H1 (cell line): Measurements from ENCODE around the gene LLGL1. TPM values are rescaled to one million over a fixed set of nuclear protein-coding genes. Genes with fewer than 3 reads are reported as not detected.
A peak's percentile ranks its signal among the peaks of the same experiment; 100 is the strongest.

Source experiments
- BRCA1 ChIP-seq: IDR thresholded peaks from 2 replicates; pipeline ENCODE4 v1.6.1; 2012; ENCODE audit warnings: low read depth, low read length, improper control_type of control experiment
- CEBPB ChIP-seq: IDR thresholded peaks from 2 replicates; pipeline ENCODE4 v1.6.1; 2012; ENCODE audit warnings: low read depth, low read length
- CREB1 ChIP-seq: IDR thresholded peaks from 2 replicates; pipeline ENCODE4 v1.6.1; 2012; ENCODE audit warnings: inconsistent platforms
- POLR2AphosphoS5 ChIP-seq: IDR thresholded peaks from 2 replicates; pipeline ENCODE4 v1.6.1; 2011; ENCODE audit warnings: low read depth, low read length
- RBBP5 ChIP-seq: IDR thresholded peaks from 2 replicates; pipeline ENCODE4 v1.7.1; 2012; ENCODE audit warnings: low read depth, mild to moderate bottlenecking, inconsistent platforms, low read length, moderate library complexity, borderline replicate concordance
- SAP30 ChIP-seq: fragments of 300-600 bp; sonication (generic); IDR thresholded peaks from 2 replicates; pipeline ENCODE4 v1.7.1; 2012; ENCODE audit warnings: low read length, moderate library complexity, mild to moderate bottlenecking, inconsistent platforms; ENCODE audit not compliant: insufficient read depth, insufficient replicate concordance
- SIN3A ChIP-seq, 2 experiments: IDR thresholded peaks in 1 of 2; conservative IDR thresholded peaks in 1 of 2; 2 replicates each; pipeline ENCODE4 v1.6.1; 2011 to 2012; ENCODE audit warnings: low read length in 2 of 2, improper control_type of control experiment in 1 of 2, low read depth in 1 of 2, mild to moderate bottlenecking in 1 of 2
- polyA plus RNA-seq, 7 experiments: library from polyadenylated mRNA; depleted of rRNA in 3 of 7; stranded (reverse) in 5 of 7; unstranded in 2 of 7; fragments of >200 nt in 5 of 7; fragments of 200-250 nt in 2 of 7; gene quantifications; 1 replicate in 5 of 7; 2 replicates in 1 of 7; 4 replicates in 1 of 7; pipeline versions ENCODE4 v1.2.1 to v1.2.3, GENCODE V29; 2011 to 2013; ENCODE audit warnings: missing spikeins in 2 of 7, mixed read lengths in 2 of 7
- total RNA-seq: library from RNA; stranded (reverse); fragmentation: NEBNext Ultra II Directional; extraction: Animal tissue kit (Norgen Biotek cat#: 25700); gene quantifications from 2 replicates; pipeline ENCODE4 v1.2.1, GENCODE V29; 2021
- TF ChIP-seq, protein P1 (sequence below): fragments of 300-600 bp; sonication (generic); IDR thresholded peaks from 2 replicates; pipeline ENCODE4 v1.7.1; 2012; ENCODE audit warnings: low read length, moderate library complexity, mild to moderate bottlenecking, inconsistent platforms; ENCODE audit not compliant: insufficient replicate concordance

Gene LLGL1
- total and polyA plus RNA-seq, 2 of the 8 experiments (the other 6 are each of a cell fraction or from before 2014, with no cell fraction given) = 71.3 to 107 TPM

DNA sequence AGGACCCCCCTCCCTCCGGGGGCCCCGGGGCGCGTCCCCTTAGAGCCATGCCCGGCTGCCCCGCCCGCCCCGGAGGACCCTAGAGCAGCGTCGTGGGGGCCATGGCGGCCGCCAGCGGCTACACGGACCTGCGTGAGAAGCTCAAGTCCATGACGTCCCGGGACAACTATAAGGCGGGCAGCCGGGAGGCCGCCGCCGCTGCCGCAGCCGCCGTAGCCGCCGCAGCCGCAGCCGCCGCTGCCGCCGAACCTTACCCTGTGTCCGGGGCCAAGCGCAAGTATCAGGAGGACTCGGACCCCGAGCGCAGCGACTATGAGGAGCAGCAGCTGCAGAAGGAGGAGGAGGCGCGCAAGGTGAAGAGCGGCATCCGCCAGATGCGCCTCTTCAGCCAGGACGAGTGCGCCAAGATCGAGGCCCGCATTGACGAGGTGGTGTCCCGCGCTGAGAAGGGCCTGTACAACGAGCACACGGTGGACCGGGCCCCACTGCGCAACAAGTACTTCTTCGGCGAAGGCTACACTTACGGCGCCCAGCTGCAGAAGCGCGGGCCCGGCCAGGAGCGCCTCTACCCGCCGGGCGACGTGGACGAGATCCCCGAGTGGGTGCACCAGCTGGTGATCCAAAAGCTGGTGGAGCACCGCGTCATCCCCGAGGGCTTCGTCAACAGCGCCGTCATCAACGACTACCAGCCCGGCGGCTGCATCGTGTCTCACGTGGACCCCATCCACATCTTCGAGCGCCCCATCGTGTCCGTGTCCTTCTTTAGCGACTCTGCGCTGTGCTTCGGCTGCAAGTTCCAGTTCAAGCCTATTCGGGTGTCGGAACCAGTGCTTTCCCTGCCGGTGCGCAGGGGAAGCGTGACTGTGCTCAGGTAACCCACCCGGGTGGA lies 41.0 kb upstream of the LLGL1 start (continued):
- TF ChIP-seq, protein P1, sequence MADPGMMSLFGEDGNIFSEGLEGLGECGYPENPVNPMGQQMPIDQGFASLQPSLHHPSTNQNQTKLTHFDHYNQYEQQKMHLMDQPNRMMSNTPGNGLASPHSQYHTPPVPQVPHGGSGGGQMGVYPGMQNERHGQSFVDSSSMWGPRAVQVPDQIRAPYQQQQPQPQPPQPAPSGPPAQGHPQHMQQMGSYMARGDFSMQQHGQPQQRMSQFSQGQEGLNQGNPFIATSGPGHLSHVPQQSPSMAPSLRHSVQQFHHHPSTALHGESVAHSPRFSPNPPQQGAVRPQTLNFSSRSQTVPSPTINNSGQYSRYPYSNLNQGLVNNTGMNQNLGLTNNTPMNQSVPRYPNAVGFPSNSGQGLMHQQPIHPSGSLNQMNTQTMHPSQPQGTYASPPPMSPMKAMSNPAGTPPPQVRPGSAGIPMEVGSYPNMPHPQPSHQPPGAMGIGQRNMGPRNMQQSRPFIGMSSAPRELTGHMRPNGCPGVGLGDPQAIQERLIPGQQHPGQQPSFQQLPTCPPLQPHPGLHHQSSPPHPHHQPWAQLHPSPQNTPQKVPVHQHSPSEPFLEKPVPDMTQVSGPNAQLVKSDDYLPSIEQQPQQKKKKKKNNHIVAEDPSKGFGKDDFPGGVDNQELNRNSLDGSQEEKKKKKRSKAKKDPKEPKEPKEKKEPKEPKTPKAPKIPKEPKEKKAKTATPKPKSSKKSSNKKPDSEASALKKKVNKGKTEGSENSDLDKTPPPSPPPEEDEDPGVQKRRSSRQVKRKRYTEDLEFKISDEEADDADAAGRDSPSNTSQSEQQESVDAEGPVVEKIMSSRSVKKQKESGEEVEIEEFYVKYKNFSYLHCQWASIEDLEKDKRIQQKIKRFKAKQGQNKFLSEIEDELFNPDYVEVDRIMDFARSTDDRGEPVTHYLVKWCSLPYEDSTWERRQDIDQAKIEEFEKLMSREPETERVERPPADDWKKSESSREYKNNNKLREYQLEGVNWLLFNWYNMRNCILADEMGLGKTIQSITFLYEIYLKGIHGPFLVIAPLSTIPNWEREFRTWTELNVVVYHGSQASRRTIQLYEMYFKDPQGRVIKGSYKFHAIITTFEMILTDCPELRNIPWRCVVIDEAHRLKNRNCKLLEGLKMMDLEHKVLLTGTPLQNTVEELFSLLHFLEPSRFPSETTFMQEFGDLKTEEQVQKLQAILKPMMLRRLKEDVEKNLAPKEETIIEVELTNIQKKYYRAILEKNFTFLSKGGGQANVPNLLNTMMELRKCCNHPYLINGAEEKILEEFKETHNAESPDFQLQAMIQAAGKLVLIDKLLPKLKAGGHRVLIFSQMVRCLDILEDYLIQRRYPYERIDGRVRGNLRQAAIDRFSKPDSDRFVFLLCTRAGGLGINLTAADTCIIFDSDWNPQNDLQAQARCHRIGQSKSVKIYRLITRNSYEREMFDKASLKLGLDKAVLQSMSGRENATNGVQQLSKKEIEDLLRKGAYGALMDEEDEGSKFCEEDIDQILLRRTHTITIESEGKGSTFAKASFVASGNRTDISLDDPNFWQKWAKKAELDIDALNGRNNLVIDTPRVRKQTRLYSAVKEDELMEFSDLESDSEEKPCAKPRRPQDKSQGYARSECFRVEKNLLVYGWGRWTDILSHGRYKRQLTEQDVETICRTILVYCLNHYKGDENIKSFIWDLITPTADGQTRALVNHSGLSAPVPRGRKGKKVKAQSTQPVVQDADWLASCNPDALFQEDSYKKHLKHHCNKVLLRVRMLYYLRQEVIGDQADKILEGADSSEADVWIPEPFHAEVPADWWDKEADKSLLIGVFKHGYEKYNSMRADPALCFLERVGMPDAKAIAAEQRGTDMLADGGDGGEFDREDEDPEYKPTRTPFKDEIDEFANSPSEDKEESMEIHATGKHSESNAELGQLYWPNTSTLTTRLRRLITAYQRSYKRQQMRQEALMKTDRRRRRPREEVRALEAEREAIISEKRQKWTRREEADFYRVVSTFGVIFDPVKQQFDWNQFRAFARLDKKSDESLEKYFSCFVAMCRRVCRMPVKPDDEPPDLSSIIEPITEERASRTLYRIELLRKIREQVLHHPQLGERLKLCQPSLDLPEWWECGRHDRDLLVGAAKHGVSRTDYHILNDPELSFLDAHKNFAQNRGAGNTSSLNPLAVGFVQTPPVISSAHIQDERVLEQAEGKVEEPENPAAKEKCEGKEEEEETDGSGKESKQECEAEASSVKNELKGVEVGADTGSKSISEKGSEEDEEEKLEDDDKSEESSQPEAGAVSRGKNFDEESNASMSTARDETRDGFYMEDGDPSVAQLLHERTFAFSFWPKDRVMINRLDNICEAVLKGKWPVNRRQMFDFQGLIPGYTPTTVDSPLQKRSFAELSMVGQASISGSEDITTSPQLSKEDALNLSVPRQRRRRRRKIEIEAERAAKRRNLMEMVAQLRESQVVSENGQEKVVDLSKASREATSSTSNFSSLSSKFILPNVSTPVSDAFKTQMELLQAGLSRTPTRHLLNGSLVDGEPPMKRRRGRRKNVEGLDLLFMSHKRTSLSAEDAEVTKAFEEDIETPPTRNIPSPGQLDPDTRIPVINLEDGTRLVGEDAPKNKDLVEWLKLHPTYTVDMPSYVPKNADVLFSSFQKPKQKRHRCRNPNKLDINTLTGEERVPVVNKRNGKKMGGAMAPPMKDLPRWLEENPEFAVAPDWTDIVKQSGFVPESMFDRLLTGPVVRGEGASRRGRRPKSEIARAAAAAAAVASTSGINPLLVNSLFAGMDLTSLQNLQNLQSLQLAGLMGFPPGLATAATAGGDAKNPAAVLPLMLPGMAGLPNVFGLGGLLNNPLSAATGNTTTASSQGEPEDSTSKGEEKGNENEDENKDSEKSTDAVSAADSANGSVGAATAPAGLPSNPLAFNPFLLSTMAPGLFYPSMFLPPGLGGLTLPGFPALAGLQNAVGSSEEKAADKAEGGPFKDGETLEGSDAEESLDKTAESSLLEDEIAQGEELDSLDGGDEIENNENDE = no peak
- TF ChIP-seq SAP30 (peak; percentile 35), BRCA1 (no peak), CEBPB (no peak), SIN3A (conservative IDR thresholded peaks at IDR 0.05 in 1 of 2, IDR thresholded peaks at IDR 0.05 in 1 of 2; ENCODE audit: low read depth in 1 of 2, low read length in 2 of 2) (0 out of 4 replicates have a peak, but pooled peaks of 1 of the 2 experiments have one; percentile 7), POLR2AphosphoS5 (no peak), RBBP5 (peak; percentile 65; the same call in 1 of the 2 replicates), CREB1 (peak; percentile 78)
